Cortex of kidney (tissue), 1 donor: ENCODE data around the gene TCEA3.

Source experiments
- DNase-seq: peaks from one replicate; lab custom pipeline; 2025; lab: John Stamatoyannopoulos, UW

The TCEA3 gene

DNA sequence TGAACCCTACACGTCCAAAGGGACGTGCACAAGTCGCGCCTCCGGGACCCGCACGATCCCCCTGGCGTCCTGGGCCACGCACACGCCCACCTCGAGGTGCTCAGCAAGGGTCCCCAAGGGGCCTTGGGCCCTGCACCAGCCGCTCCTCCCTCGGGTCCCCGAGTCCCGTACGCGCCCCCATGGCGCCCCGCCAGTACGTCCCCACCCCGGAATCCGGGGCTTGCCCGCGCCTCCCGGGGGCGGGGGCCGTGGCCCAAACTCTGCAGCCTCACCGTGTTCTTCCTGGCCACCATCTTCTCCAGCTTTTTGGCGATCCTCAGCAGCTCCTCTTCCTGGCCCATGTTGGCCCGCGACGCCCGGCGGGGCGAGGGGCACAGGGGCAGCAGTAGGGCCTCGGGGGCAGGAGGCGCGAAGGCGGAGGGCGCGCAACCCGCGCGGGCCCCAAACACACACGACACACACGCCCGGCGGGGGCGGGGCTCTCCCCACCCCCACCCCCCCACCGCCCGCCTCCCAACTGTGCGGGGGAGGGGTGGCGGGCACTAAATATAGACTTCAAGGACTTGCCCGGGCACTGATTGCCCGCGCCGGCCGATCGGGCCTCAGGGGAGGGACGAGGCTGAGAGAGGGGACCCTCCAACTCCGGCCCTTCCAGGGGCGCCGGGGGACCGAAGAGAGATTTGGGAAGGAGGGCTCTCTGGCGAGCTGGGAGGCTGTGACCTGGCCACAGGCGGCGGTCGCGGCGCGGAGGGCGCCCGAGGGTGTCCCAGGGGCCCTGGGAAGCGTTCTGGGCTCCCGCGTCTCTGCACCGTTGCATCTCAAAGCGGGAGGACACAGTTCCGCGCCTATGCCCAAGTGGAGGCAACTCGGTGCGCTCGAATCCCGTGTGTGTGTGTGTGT, at the start of gene TCEA3:
TSS of gene TCEA3 (minus strand) at position 456 of the 900 bp plus-strand sequence. CDS start at position 341, 115 bp downstream.
- DNase-seq: no peak

DNA sequence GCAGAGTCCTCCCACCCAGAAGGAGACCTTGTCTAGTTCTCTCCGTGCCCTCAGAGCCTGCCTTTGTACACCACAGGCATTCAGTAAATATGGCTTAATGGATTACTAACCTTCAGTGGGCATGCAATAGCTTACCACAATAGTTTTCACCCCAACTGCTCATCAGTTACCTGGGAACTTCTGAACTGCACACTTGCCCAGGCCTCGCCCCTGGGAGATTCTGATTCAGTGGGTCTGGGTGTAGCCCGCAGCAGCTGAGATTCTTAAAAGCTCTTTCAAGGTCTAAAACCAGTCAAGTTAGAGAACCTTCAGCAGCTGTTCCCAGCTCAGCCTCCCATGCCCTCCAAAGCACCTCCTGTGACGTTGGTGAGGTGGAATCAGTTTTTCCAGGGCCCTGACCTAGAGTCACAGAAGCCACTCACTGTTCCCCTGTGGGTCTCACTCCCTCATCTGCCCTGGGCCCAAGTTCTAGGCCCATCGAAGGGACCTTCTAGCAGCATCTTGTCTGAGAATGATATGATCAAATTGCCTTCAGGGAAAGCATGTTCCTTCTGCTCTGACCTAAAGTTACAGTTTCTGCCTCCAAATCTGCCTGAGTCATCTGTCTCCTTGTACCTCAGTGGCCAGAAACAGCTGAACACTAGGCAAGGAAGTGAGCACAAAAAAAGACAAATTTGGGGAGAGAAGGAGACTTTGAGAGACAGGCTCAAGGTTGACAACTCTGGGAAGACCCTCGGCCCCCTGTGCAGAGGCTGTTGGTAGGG, 48.7 kb upstream of the TCEA3 start:
- DNase-seq: no peak

GRCh38 chr1:23472351-23473036, 47.9 kb upstream of the TCEA3 start:
- DNase-seq: no peak

- no peak for DNase-seq
Observed at GRCh38 chr1:23471473-23472075, 47.0 kb upstream of the TCEA3 start.

DNA sequence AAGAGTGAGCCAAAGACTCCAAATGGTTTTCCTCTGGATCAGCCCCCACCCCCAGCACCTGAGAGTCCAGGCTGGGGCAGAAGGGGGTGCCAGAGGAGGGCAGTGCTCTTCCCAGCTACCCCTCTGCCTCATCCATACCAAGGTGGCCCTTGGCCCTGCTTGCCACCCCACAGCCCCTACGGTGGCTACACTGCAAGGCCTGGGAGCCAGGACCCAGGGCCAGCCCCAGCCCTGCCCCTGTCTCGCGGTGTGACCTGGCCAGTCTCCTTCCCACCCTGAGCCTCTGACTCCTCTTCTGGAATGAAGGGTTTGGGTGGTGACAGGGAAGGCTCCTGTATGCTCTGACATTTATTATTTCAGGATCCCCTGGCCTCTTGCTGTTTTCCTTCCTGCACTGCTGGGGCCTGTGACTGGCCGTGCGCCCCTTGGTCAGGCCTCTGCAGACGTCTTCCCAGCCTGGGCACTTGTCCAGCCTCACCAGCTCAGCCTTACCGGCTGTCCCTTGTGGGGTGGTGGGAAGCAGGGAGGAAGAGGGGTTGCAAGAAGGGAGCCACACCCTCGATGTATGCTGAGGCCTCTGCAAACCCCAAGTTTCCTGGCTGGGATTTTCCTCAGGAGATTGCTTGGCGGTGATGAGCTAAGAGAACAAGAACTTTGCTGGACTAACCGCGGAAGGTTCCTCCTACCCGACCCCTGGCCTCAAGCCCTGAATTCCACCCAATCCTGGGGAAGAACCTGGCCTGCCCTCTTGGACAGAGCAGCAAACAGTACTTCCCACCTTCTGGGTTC, 45.9 kb upstream of the TCEA3 start:
- no peak for DNase-seq

GRCh38 chr1:23469372-23469982, 44.9 kb upstream of the TCEA3 start:
- no peak for DNase-seq

DNA sequence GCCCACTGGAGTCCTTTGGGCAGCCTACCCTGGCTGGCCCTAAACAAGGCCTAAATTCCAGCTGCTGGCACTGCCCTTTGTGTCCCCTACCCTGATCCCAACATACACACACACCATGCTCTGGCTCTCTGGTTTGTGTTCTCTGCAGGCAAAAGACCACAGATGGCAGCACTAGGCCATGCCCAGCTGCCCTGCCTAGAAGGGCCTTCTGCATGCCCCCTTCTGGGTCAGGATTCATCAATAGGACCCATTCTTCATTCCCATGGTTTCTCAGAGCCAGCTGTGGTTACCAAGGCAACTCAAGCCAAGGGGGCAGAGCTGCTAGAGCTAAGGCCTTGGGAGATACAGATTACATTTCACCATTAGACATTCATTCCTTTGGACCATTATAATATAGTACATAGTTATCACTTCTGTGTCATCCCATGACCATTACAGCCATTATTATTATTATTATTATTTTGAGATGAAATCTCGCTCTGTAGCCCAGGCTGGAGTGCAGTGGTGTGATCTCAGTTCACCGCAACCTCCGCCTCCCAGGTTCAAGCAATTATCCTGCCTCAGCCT, 42.0 kb upstream of the TCEA3 start:
- no peak for DNase-seq

- no peak for DNase-seq
Observed at GRCh38 chr1:23463286-23463685, 38.7 kb upstream of the TCEA3 start.

DNA sequence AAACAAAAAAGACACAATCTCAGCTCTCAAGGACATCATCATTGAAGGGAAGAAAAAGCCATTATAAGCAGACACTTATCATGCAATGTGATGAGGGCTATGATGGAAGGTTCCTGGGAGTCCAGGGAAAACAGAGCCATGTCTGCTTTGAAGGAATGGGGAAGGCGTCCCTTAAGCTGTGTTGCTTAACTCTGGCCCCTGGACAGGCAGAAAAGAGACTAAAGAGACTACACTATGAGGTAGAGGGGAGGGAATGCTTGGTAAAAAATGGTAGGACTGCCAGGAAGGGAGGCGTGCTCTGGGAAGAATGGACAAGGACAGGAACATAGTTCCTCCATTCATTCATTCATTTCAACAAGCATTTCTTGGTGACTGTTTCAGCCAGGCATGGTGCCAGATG, 38.2 kb upstream of the TCEA3 start:
- no peak for DNase-seq

DNA sequence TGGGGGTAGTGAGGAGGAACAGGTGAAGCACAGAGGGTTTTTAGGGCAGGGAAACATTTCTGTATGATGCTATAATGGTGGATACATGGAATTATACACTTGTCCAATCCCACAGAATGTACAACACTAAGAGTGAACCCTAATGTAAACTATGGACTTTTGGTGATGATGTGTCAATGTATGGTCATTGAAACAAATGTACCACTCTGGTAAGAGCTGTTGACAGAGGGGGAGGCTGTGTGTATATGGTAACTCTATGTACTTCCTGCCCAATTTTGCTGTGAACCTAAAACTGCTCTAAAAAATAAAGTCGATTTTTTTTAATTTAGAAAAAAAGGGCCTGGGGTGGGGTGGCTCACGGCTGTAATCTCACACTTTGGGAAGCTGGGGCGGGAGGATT, 36.5 kb upstream of the TCEA3 start:
- no peak for DNase-seq

- no peak for DNase-seq
Observed at GRCh38 chr1:23460519-23460918, 36.0 kb upstream of the TCEA3 start.

- no peak for DNase-seq
Observed at GRCh38 chr1:23459338-23459757, 34.8 kb upstream of the TCEA3 start.

DNA sequence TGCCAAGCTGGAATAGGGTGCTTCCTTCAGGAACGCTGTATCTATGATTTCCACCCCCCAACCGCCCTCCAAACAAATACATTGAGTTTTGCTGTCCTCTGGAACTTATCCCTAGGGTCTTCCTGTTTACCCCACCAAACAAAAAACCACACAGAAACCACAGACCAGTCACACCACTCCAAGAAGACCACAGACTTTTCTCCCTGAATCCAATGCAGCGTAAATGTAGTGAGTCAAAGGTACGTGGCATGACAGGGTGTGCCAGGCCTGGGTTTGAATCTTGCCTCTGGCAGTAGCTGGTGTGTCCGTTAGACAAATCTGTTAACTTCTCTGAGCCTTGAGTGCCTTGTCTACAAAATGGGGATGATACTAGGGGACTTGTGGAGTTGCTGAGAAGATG, 31.7 kb upstream of the TCEA3 start:
- no peak for DNase-seq

DNA sequence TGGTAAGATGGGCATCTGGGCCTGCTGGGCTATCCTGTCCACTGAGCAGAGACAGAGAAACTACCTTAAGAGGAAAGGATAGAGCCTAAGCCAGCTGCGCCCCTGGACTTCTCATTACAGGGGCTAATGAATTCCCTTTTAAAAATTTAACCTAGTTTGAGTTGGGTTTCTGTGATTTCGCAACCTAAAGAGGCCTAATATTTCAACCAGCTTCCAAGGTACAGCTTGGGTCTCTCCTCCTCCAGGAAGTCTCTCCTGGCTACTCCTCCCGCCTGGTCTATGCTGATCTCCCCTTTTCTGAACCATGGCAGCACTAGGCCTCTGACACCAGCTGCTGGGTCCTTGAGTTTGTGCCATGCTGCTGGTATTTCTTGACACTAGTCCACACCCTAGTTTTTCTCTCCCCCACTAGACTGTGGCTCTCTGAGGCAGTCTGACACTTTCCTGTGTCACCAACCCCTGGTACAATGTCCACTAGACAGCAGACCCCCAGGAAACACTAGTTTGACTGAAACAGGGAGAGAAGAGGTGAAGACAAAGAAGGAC, 29.0 kb upstream of the TCEA3 start:
- no peak for DNase-seq

GRCh38 chr1:23452011-23452411, 27.5 kb upstream of the TCEA3 start:
- DNase-seq: no peak

- DNase-seq: no peak
Observed at GRCh38 chr1:23451441-23451840, 26.9 kb upstream of the TCEA3 start.

DNA sequence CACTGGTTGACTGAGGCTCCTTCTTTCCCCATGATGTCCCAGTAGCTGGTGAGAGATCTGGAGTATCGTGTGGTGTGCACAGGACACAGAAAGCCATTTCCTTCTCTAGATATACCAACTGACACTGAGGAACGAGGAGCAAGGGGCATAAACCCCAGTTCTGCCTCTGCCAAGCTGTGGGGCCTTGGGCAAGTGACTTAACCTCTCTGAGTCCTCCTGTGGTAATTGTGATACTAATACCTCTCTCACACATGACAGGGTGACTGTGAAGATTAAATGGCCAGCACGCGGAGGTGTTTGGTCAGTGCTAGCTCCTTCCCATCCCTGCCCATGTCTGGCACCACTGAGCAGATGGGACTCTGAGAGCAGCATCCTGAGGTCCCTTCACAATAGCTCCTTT, 26.3 kb upstream of the TCEA3 start:
- no peak for DNase-seq

GRCh38 chr1:23449958-23450357, 25.4 kb upstream of the TCEA3 start:
- DNase-seq: no peak

DNA sequence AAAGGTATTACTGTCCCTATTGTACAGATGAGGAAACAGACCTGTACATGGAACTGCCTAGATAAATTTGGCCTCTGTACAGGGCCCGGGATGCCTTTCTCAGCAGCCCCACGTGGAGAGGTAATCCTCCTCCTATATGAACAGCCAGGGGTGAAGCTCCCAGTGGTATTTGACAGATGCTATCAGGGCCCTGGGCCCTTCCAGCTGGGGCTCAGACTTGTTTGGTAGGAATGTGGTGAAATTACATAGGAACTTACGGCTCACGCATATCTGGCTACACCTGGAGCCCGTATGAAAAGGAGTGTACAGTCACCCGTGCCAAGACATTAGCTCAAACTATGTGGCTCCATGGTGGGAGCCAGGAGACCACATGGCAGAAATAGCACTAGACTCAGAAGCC, 24.8 kb upstream of the TCEA3 start:
- DNase-seq: no peak

GRCh38 chr1:23448846-23449245, 24.3 kb upstream of the TCEA3 start:
- no peak for DNase-seq
